ENCODE data around the gene EIF2A.
"Not testable (repeated sequence)": the region's sequence is repeated elsewhere in the genome, so short reads cannot be mapped to it uniquely, and the experiment has no call there.

Gene EIF2A

GRCh38 chr3:150588027-150588830 is 41.6 kb downstream of the EIF2A start:
- H3K27ac ChIP-seq: no peak overlapping the region
- TF ChIP-seq CTCF (conservative IDR thresholded peaks at IDR 0.05): no peak

- TF ChIP-seq CTCF (conservative IDR thresholded peaks at IDR 0.05): no peak
- H3K27ac ChIP-seq: no peak overlapping the region
Measured at GRCh38 chr3:150589759-150590158, 43.2 kb downstream of the EIF2A start.

GRCh38 chr3:150594150-150594549 is 47.6 kb downstream of the EIF2A start:
- no peak overlapping the region for H3K27ac ChIP-seq
- TF ChIP-seq CTCF (conservative IDR thresholded peaks at IDR 0.05): no peak

- TF ChIP-seq CTCF (conservative IDR thresholded peaks at IDR 0.05): no peak
- H3K27ac ChIP-seq: no peak overlapping the region
Measured at GRCh38 chr3:150597646-150598045, 51.1 kb downstream of the EIF2A start.

- H3K27ac ChIP-seq: no peak overlapping the region
- no peak for TF ChIP-seq CTCF (conservative IDR thresholded peaks at IDR 0.05)
Measured at GRCh38 chr3:150599611-150600297, 53.2 kb downstream of the EIF2A start.

GRCh38 chr3:150600647-150601530 is 54.3 kb downstream of the EIF2A start:
- H3K27ac ChIP-seq: not testable (repeated sequence)

GRCh38 chr3:150602426-150603152 is 56.0 kb downstream of the EIF2A start:
- no peak for TF ChIP-seq CTCF (conservative IDR thresholded peaks at IDR 0.05)
- H3K27ac ChIP-seq: peak overlapping the region; percentile 97
